Kidney (tissue), 14 donors: Measurements from ENCODE around the gene OAS2. TPM values are rescaled to one million over a fixed set of nuclear protein-coding genes. Genes with fewer than 3 reads are reported as not detected.
A peak's percentile ranks its signal among the peaks of the same experiment; 100 is the strongest.

Experiments used
- DNase-seq, 5 donors: peaks; one replicate each; pipeline ENCODE4 v3.0.0-alpha.2; 2013 to 2020
- FAIRE-seq: peaks from 2 replicates; lab custom pipeline; 2012; peaks lifted over from hg19 to GRCh38; lab: Jason Lieb, UNC
- H3K27ac ChIP-seq, 2 donors: one replicate each; pipeline ENCODE4 v1.7.0; 2013; ENCODE audit warnings: low read depth in 2 of 2, low read length in 2 of 2, inconsistent platforms in 1 of 2
- H3K27me3 ChIP-seq: one replicate; pipeline ENCODE4 v1.7.1; 2013; ENCODE audit warnings: low read length, inconsistent platforms; ENCODE audit not compliant: control insufficient read depth, insufficient read depth
- H3K36me3 ChIP-seq, 3 donors: one replicate each; pipeline versions ENCODE4 v1.7.0 to v1.7.1; 2013; ENCODE audit warnings: low read length in 3 of 3, control low read depth in 1 of 3, inconsistent platforms in 1 of 3; ENCODE audit not compliant: insufficient read depth in 3 of 3, control insufficient read depth in 2 of 3
- H3K4me1 ChIP-seq, 3 donors: one replicate each; pipeline versions ENCODE4 v1.7.0 to v1.7.1; 2013; ENCODE audit warnings: low read length in 3 of 3, inconsistent platforms in 1 of 3, low read depth in 1 of 3; ENCODE audit not compliant: control insufficient read depth in 2 of 3, insufficient read depth in 2 of 3
- H3K4me3 ChIP-seq, 3 donors: one replicate each; pipeline versions ENCODE4 v1.7.0 to v1.8.1; 2013; ENCODE audit warnings: low read length in 3 of 3, control low read depth in 1 of 3, inconsistent platforms in 1 of 3
- H3K9ac ChIP-seq, 3 donors: one replicate each; pipeline versions ENCODE4 v1.7.0 to v1.7.1; 2013; ENCODE audit warnings: low read length in 3 of 3, control low read depth in 1 of 3, inconsistent platforms in 1 of 3
- H3K9me3 ChIP-seq, 3 donors: one replicate each; pipeline versions ENCODE4 v1.7.0 to v1.7.1; 2013; ENCODE audit warnings: low read length in 3 of 3, control low read depth in 1 of 3, inconsistent platforms in 1 of 3; ENCODE audit not compliant: control insufficient read depth in 2 of 3, insufficient read depth in 1 of 3
- CTCF ChIP-seq: IDR thresholded peaks from 3 replicates; pipeline ENCODE4 v1.5.1; 2012; ENCODE audit warnings: mild to moderate bottlenecking, moderate library complexity, borderline replicate concordance; ENCODE audit not compliant: insufficient read depth; ENCODE audit errors: extremely low read depth
- intact Hi-C: fragments of 100-400 bp; cut with DNase I; formaldehyde crosslinking; loops from one replicate; pipeline ENCODE4 v1.11.1; 2022
- polyA plus RNA-seq: library from polyadenylated mRNA; stranded (reverse); fragments of 350-450 nt; fragmentation: Illumina TruSeq; extraction: RNeasy Lipid Tissue Mini Kit (QIAGEN cat#74804); gene quantifications from one replicate; pipeline ENCODE4 v1.2.3, GENCODE V29; 2014; ENCODE audit warnings: low read depth, low replicate concordance; ENCODE audit not compliant: insufficient read depth
- total RNA-seq: library from RNA; stranded (reverse); fragmentation: NEBNext Ultra II Directional; extraction: Animal tissue kit (Norgen Biotek cat#: 25700); gene quantifications from one replicate; pipeline ENCODE4 v1.2.1, GENCODE V29; 2021
- donor health status: control.
- donor health status: control.
- donor health status: control.
- donor health status: control.
- donor health status: control.
- donor health status: DM: yes; HTN: yes; CAD: no.
- donor health status: Normal renal cell carcinoma (clear cell type).

The OAS2 gene
- total and polyA plus RNA-seq, 2 donors from 2014 or later, result 5.0 to 11.7 TPM

DNA sequence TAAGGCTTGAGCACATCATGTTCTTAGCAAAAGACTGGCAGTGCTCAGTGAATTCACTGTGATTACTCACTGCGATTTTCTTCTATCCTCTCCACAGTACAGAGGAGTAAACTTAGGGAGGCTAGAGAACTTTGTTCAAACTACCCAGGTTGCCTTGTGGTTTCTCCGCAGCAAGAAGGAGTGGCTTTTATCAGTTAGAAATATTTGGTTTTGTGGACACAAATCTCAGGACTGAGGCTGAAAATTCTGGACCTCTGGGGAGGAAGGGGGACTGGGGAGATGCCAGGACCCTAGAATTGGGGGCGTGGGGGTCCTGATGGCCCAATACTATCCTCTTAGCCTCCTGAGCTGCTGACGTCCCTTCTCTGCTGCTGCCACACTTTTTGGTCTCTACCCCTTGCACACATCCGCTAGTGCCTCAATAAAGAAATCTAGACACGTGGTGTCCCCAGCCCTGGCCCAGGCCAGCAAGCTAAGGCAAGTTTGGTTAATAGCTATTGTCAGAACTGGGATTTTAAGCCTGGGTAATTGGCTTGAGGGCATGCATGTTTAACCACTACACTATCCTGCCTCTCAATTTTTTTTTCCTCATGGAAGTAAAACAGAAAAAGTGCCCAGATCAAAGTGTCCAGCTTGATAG, 842 bp downstream of the OAS2 start:
- DNase-seq, result no peak
- no peak for TF ChIP-seq CTCF
- H3K4me1 ChIP-seq, result peaks cover 0 to 7% (median 0%) of the 10 kb centered on the region in 3 donors
- peak overlapping the region in 2 of 3 donors; percentile 71 to 87 for H3K4me3 ChIP-seq
- H3K27ac ChIP-seq, result peak overlapping the region; percentile 66 to 84
- H3K9ac ChIP-seq, result peak overlapping the region in 1 of 3 donors; percentile 44
- H3K9me3 ChIP-seq, result peaks cover 0 to 8% (median 0%) of the 10 kb centered on the region in 3 donors
- no peak for FAIRE-seq
- intact Hi-C loops, result no loop called here
- no peaks in the 10 kb centered on the region for H3K27me3 ChIP-seq
- no peaks in the 10 kb centered on the region for H3K36me3 ChIP-seq

GRCh38 chr12:112980491-112981158, 2.3 kb downstream of the OAS2 start:
- no peak overlapping the region for H3K4me3 ChIP-seq
- no peaks in the 10 kb centered on the region for H3K27me3 ChIP-seq
- no peaks in the 10 kb centered on the region for H3K36me3 ChIP-seq
- H3K9ac ChIP-seq, result no peak overlapping the region
- peaks cover 0 to 7% (median 0%) of the 10 kb centered on the region in 3 donors for H3K4me1 ChIP-seq
- intact Hi-C loops, result no loop called here
- FAIRE-seq (no peak), DNase-seq (no peak)
- H3K27ac ChIP-seq, result no peak overlapping the region
- H3K9me3 ChIP-seq, result peaks cover 0 to 8% (median 0%) of the 10 kb centered on the region in 3 donors
- TF ChIP-seq CTCF, result no peak

GRCh38 chr12:112985642-112986290, 7.4 kb downstream of the OAS2 start:
- H3K9me3 ChIP-seq, result peaks cover 0 to 8% (median 0%) of the 10 kb centered on the region in 3 donors
- H3K27me3 ChIP-seq, result no peaks in the 10 kb centered on the region
- FAIRE-seq (no peak), DNase-seq (no peak)
- no peaks in the 10 kb centered on the region for H3K4me1 ChIP-seq
- no peak overlapping the region for H3K9ac ChIP-seq
- H3K27ac ChIP-seq, result no peak overlapping the region
- intact Hi-C loops, result no loop called here
- H3K4me3 ChIP-seq, result no peak overlapping the region
- TF ChIP-seq CTCF, result no peak
- H3K36me3 ChIP-seq, result no peaks in the 10 kb centered on the region
